ENCODE results near the gene GADD45G.

GADD45G gene

GRCh38 chr9:89632192-89632733 is 27.5 kb downstream of the GADD45G start:
- no peak for DNase-seq

- DNase-seq: no peak
Measured at GRCh38 chr9:89632736-89633135, 27.9 kb downstream of the GADD45G start.

DNA sequence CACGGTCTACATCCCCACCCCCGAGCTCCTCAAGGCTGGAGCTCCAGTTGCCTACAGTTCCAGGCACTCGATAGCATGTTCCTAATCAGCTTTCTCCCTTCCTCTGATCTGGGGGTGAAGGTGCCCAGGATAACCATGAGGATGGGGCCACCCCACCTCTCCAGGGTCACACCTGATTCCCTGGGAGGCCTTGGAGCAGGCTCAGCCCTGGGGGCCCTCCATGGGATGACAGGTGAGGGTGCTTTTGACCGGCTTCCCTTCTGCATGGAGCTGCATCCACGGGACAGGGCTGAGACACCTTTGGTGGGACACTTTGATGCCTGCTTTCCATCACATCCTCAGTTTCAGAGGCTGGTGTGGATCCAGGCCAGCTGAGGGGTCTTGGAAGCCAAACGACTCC is 28.6 kb downstream of the GADD45G start:
- DNase-seq: no peak

DNA sequence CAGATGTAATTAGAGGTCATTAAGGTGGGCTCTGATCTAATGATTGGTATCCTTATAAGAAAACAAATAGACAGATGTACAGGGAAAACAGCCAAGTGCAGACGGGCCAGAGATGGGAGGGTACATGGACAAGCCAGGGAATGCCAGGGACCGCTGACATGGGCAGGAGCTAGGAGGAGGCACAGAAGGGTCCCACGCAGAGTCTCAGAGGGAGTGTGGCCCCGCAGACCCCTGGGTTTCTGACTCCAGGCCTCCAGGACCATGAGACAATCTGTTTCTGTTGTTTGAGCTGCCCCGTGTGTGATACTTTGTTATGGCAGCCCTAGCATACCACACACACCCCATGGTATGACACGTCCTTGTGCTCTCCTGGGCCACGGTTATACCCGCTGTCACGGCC is 29.1 kb downstream of the GADD45G start:
- DNase-seq: no peak

DNA sequence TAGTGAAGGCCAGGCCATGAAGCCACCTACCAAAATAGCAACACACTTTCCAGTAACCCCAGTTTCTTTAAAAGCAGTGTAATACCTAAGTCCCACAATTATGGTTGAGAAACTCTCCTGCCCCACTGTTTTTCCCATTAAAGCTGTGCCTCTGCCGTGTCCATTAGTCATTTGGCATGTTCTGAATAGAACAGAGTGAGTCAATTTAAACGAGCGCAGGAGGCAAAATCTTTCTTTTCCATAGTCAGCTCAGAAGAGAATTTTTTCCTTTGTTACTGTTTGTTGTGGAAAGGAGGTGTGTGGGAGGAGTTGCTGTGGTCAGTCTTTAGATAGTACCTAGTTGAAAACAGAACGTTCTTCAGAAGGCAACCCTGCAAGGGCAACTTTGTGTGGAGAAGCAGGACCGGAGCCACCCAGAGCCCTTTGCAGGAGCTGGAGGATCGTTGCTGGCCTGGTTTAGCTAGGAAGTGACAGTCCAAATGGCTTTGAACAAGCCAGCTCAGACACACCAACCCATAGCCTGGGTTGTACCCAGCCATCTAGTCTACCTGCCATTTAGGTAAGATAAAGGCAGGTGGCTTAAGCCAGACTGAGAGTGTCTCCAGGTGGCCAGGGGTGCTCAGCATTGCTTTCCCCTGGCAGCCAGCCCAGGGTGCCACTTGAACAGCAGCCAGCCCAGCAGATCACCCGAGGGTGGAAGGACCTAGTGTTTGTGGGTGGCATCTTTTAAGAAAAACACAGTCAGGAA is 30.4 kb downstream of the GADD45G start:
- no peak for DNase-seq

GRCh38 chr9:89635816-89636215 is 31.0 kb downstream of the GADD45G start:
- no peak for DNase-seq

DNA sequence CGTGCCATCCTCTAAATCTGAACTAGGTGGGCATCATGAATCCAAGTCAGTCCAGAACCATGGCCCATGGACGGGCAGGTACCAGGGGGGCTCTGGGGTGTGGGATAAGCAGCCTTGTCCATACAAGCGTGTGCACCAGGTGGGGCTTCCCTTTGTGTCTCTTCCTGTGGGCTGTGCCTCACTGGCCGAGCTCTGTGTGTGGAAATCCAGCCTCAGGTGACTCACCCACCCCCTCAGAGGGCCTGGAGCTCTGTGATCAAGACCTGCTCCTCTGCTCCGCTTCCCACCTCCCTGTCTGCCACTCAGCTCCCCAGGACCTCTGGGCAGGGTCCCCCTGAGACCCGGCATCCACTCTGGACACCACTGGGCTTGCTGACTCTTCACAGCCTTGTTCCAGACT is 33.0 kb downstream of the GADD45G start:
- no peak for DNase-seq

- DNase-seq: no peak
Measured at GRCh38 chr9:89638359-89638758, 33.5 kb downstream of the GADD45G start.

DNA sequence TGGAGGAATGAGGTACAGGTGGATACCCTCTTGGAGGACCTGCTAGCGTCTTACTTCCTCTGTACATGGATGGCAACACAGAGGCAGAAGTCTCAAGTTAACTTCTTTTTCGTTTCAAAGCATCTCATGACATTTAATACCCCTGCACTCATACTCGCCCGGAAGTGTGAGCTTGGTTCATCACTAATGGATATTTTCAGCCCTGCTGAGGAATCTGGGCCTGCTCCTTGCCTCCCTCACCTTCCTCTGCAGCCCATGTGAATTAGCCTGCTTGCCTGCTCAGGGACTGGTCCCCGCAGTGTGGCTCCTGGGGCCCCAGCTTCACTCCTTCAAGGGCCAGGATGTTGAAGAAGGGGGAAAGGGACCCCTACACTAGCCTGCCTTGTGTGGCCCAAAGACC is 34.1 kb downstream of the GADD45G start:
- DNase-seq: no peak

- no peak for DNase-seq
Measured at GRCh38 chr9:89639367-89639795, 34.6 kb downstream of the GADD45G start.

DNA sequence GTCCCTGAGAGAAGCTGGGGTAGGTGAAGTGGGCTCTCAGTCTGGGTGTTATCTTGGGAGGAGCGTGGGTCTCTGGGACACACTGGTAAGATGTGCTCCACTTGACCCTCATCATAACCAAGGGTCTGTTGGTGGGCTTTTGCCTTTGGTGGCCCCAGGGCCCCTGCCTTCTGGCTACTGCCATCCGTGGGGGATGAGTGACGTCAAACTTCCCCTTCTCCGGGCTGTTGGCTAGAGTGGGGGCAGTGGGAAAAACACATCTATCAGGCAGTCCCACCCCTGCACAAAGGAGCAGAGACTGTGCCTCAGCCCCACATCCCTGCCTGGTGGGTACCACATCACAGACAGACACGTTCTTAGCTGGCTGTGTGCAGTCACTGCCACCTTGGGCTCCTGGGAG is 35.1 kb downstream of the GADD45G start:
- DNase-seq: no peak

GRCh38 chr9:89640361-89640760 is 35.5 kb downstream of the GADD45G start:
- no peak for DNase-seq

DNA sequence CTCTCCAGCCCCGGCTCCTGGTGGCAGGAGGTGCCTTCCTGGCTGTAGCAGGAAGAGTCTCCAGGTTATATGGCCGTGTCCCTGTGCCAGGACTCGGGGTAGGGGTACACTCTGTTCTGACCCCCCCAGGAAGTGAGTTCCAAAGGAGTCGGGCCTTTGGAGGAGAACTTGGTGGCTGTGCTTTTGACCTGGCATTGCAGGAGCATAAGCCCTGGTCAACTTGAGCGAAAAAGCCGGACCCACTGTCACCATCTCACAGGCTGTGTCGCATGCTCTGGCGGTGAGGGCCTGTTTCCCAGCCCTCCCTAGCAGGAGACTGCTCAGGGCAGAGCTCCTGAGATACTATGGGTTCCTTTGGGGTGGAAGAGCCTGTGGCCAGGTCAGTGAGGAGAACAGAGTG is 36.0 kb downstream of the GADD45G start:
- no peak for DNase-seq

GRCh38 chr9:89641980-89642379 is 37.2 kb downstream of the GADD45G start:
- no peak for DNase-seq

- no peak for DNase-seq
Measured at GRCh38 chr9:89642789-89643188, 38.0 kb downstream of the GADD45G start.

GRCh38 chr9:89646189-89646939 is 41.6 kb downstream of the GADD45G start:
- no peak for DNase-seq

DNA sequence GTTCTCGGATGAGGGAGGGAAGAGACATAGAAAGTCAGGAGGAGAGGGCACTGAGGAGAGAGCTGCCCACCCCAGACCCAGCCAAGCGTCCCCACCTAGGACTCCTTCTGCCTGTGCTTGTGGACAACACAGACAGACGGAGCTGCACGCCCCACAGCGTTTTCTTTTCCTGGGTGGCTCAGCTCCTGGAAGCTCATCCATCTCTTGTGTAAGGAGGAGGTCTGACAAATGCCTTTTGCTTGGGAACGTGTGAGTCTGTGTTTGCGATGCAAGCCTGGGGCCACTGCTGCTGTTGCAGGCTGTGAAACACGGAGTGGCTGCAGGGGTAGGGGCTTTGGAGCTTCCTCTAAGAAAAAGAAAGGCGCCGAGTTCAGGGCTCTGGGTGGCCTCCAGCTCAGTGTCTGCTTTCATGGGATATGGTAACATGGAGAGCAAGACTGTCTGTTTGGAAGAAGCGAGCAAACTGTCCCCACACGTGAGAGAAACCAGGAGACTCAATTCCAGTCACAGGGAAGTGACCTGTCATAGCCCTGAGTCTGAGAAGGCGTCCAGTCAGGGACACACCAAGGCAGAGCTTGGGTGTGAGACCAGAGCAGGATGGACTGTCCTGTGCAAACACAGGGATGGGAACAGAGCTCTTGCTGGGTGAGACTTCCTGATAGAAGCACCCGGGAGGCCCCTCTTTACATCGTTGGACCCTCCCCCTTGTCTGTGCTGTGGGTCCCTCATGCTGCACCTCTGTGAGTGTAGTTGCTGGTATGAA is 42.7 kb downstream of the GADD45G start:
- DNase-seq: no peak

DNA sequence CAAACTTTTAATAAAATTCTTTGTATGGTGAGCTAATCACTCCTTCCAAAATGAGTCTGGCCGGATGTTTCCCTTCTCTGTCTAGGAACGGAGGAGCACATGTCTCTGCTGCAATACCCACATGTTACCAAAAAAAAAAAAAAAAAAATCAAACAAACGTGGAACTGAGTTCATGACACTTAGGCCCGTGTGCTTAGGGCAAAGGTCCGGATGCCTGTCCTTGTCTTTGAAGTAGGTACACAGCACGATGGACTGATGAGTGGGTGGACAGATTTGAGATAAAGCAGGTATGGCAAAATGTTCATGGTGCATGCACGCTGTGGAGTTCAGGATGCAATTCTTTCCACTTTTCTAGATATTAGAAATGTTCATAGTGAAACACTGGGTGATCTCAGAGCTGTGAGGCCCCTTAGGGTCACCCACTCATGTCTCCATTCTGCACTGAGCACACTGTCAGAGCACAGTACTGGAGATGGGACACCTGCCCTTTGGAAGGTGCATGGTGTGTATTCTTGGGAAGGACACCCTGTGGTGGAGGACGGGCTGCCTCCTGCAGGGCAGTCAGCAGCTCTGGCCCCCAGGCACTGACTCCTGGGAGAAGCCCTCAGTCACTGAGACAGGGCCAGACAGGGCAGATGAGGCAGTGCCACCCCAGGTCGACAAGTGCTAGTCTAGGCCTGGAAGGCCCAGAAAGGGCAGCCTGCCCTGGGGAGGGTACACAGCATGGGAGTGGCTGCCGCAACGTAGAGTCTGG is 43.6 kb downstream of the GADD45G start:
- DNase-seq: no peak

DNA sequence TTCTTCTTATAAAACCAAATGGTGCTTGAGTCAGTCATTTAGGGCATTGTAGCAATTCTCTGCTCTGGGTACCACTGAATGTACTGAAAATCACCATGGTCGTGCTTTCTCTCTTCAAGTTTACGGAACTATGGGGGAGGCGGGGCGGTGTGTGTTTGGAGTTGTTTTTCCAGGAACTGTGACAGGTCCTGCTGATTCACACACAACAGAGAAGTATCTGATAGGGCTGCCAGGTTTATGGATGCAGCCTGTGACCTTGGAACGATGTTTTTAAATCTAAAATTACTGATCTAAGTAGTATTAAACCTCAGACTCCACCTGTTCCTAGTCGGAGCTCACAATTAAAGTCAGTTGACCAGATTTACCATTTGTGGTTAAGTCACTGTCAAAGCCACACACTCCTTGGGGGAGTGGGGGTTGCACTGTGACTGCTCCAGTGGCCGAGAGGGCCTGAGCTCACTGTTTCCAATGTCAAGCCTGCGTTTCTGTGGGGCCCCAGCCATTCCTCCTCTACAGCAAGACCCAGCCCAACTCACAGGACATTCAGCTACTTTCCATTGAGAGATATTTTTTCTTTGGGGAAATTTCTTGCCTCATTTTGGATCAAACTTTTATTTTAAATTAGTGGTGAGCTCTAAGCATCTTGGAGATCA is 44.4 kb downstream of the GADD45G start:
- DNase-seq: no peak

DNA sequence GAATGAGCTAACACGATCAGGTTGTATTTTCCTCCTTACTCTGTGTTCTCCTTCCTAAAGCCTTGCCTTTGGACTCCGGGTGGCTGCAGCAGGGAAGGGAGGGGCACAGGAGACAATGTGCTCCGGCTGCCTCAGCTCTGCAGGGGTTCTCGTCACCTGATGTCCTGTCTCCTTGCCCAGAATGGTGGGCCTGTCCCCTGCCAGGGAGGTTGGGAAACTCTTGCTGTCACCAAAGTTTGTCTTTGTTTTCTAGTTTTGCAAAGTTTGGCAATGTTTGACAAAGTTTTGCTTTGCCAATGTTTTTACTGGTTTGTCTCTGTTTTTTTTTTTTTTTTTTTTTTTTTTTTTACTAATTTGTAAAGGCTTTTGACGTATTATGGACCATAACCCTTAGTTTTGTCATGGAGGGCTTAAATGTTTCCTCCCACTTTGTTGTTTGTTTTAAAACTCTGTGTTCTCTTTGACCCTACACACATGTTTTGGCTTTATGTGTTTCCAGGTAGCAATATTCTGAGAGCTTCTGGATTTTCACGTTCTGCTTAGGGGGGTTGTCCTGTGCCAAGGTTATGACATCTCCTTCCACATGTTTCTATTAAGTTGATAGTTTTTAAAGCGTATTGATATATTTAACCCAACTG is 49.3 kb downstream of the GADD45G start:
- DNase-seq: no peak
